Upper lobe of left lung (tissue), 4 donors: ENCODE results near the gene MFSD6.

Experiments used
- EP300 ChIP-seq, 4 donors: sonication (generic); formaldehyde crosslinking; IDR thresholded peaks; one replicate each; pipeline ENCODE4 v1.5.1; 2017; ENCODE audit warnings: antibody characterized with exemption in 4 of 4, control low read depth in 2 of 4
- POLR2A ChIP-seq, 4 donors: fragments of 450-650 bp; IDR thresholded peaks; one replicate each; pipeline ENCODE4 v1.5.1; 2016 to 2017; ENCODE audit warnings: antibody characterized with exemption in 4 of 4, mild to moderate bottlenecking in 2 of 4
- TF ChIP-seq, protein P1 (sequence below), 6 experiments: fragments of 450-650 bp in 4 of 6; fragments of 200-600 bp in 2 of 6; sonication (generic) in 2 of 6; IDR thresholded peaks; one replicate each; pipeline ENCODE4 v1.5.1; 2016 to 2019; ENCODE audit warnings: antibody characterized with exemption in 6 of 6

DNA sequence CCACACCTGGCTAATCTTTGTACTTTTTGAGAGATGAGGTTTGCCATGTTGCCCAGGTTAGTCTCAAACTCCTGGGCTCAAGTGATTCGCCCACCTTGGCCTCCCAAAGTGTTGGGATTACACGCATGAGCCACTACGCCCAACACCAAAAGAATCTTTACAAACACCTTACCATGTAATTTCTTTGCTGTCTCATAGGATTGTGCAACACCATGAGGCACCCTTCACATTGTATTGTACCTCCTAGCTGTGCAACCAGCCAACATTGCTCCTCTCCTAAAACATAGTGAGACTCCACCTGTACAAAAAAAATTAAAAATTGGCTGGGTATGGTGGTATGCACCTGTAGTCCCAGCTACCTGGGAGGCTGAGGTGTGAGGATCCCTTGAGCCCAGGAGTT, 3.1 kb upstream of the MFSD6 start:
- TF ChIP-seq POLR2A (IDR thresholded peaks at IDR 0.05) (no peak), EP300 (IDR thresholded peaks at IDR 0.05) (no peak)
- TF ChIP-seq, protein P1, sequence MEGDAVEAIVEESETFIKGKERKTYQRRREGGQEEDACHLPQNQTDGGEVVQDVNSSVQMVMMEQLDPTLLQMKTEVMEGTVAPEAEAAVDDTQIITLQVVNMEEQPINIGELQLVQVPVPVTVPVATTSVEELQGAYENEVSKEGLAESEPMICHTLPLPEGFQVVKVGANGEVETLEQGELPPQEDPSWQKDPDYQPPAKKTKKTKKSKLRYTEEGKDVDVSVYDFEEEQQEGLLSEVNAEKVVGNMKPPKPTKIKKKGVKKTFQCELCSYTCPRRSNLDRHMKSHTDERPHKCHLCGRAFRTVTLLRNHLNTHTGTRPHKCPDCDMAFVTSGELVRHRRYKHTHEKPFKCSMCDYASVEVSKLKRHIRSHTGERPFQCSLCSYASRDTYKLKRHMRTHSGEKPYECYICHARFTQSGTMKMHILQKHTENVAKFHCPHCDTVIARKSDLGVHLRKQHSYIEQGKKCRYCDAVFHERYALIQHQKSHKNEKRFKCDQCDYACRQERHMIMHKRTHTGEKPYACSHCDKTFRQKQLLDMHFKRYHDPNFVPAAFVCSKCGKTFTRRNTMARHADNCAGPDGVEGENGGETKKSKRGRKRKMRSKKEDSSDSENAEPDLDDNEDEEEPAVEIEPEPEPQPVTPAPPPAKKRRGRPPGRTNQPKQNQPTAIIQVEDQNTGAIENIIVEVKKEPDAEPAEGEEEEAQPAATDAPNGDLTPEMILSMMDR (IDR thresholded peaks at IDR 0.05) = no peak
